Right lung (tissue), 5 donors: ENCODE measurements around the gene ITPKC. TPM values are rescaled to one million over a fixed set of nuclear protein-coding genes. Genes with fewer than 3 reads are reported as not detected.

Experiments used
- polyA plus RNA-seq, 5 donors: library from polyadenylated mRNA; unstranded; fragments of 120-200 nt; gene quantifications; one replicate each; pipeline versions ENCODE4 v1.2.1 to v1.2.3, GENCODE V29; 2013; ENCODE audit warnings: inconsistent platforms in 1 of 5, low replicate concordance in 1 of 5; ENCODE audit not compliant: insufficient read length in 5 of 5, insufficient read depth in 1 of 5

The ITPKC gene
- polyA plus RNA-seq, 5 donors, result 9.4 to 14.5 (median 13.3) TPM

Other genes starting within 250 kb of the ITPKC start
- 10 to 100 TPM; 34.3 to 55.7 (median 38.9) TPM for gene SHKBP1, start 140.2 kb upstream of the ITPKC start, polyA plus RNA-seq
- gene LTBP4, start 115.7 kb upstream of the ITPKC start, polyA plus RNA-seq, result 100 to 1,000 TPM; 225 to 627 (median 357) TPM
- gene NUMBL, start 26.5 kb upstream of the ITPKC start, polyA plus RNA-seq, result 10 to 100 TPM; 10.3 to 20.5 (median 15.4) TPM
- gene COQ8B, start 226 bp upstream of the ITPKC start, polyA plus RNA-seq, result 10 to 100 TPM; 24.7 to 36.9 (median 32.4) TPM
- gene ACTMAP, start 33.4 kb downstream of the ITPKC start, polyA plus RNA-seq, result 10 to 100 TPM; 10.8 to 14.4 (median 12.4) TPM
- 100 to 1,000 TPM; 108 to 120 (median 115) TPM for gene SNRPA, start 34.1 kb downstream of the ITPKC start, polyA plus RNA-seq
- 1 to 10 TPM in 4 of 5 donors, under 1 TPM in 1; 0.49 to 5.9 (median 3.6) TPM for gene MIA, start 58.4 kb downstream of the ITPKC start, polyA plus RNA-seq
- 10 to 100 TPM; 10.0 to 16.7 (median 11.5) TPM for gene RAB4B, start 61.1 kb downstream of the ITPKC start, polyA plus RNA-seq
- 10 to 100 TPM; 54.8 to 91.0 (median 67.7) TPM for gene EGLN2, start 82.1 kb downstream of the ITPKC start, polyA plus RNA-seq
- under 1 TPM; 0.31 to 0.87 (median 0.52) TPM for gene CYP2A6, start 133.3 kb downstream of the ITPKC start, polyA plus RNA-seq
- gene CYP2A7, start 165.1 kb downstream of the ITPKC start, polyA plus RNA-seq, result under 1 TPM in 4 of 5 donors, not detected in 1; 0.14 to 0.39 (median 0.17) TPM